Heart left ventricle (tissue), 16 donors: ENCODE measurements around the gene CFAP97D2. TPM values are rescaled to one million over a fixed set of nuclear protein-coding genes. Genes with fewer than 3 reads are reported as not detected.
A peak's percentile ranks its signal among the peaks of the same experiment; 100 is the strongest.

Experiments used
- ATAC-seq, 4 donors: fragments of 200-7000 bp; cut with Tn5 transposase; one replicate each; pipeline ENCODE4 v1.9.1; 2020 to 2022; ENCODE audit warnings: moderate library complexity in 4 of 4, mild to moderate bottlenecking in 3 of 4, moderate number of reproducible peaks in 1 of 4
- DNase-seq, 5 donors: peaks; one replicate each; pipeline ENCODE4 v3.0.0-alpha.2; 2020
- H3K27ac ChIP-seq, 12 donors: fragments of 200-600 bp; sonication (generic) in 4 of 12; one replicate each; pipeline versions ENCODE4 v1.5.0 to v1.8.0; 2016 to 2022; ENCODE audit warnings: mild to moderate bottlenecking in 2 of 12
- H3K27me3 ChIP-seq, 9 donors: fragments of 200-600 bp; sonication (generic) in 2 of 9; one replicate each; pipeline versions ENCODE4 v1.5.1 to v1.8.0; 2016 to 2022; ENCODE audit warnings: mild to moderate bottlenecking in 3 of 9
- H3K36me3 ChIP-seq, 9 donors: fragments of 200-600 bp; sonication (generic) in 2 of 9; one replicate each; pipeline versions ENCODE4 v1.5.0 to v1.8.0; 2018 to 2022; ENCODE audit warnings: mild to moderate bottlenecking in 2 of 9
- H3K4me1 ChIP-seq, 12 donors: fragments of 200-600 bp; sonication (generic) in 4 of 12; one replicate each; pipeline versions ENCODE4 v1.5.0 to v1.8.0; 2016 to 2022; ENCODE audit warnings: mild to moderate bottlenecking in 3 of 12
- H3K4me3 ChIP-seq, 12 donors: fragments of 200-600 bp; sonication (generic) in 4 of 12; one replicate each; pipeline versions ENCODE4 v1.5.0 to v1.8.0; 2017 to 2022; ENCODE audit warnings: mild to moderate bottlenecking in 9 of 12, moderate library complexity in 4 of 12
- H3K9me3 ChIP-seq, 12 donors: fragments of 200-600 bp; sonication (generic) in 4 of 12; one replicate each; pipeline versions ENCODE4 v1.5.0 to v1.8.0; 2016 to 2022; ENCODE audit warnings: mild to moderate bottlenecking in 1 of 12
- CTCF ChIP-seq, 12 donors: fragments of 200-600 bp; sonication (generic) in 4 of 12; IDR thresholded peaks; one replicate each; pipeline versions ENCODE4 v1.5.0 to v1.8.0; 2018 to 2022; ENCODE audit warnings: antibody characterized with exemption in 12 of 12, mild to moderate bottlenecking in 5 of 12
- POLR2A ChIP-seq, 2 donors: fragments of 450-650 bp; IDR thresholded peaks; one replicate each; pipeline ENCODE4 v1.6.1; 2017; ENCODE audit warnings: antibody characterized with exemption in 2 of 2, mild to moderate bottlenecking in 2 of 2, moderate library complexity in 2 of 2
- WGBS, 4 donors: extraction: QIAGEN DNeasy Blood & Tissue Kit in 2 of 4; methylation state at CpG; one replicate each; pipeline versions ENCODE4 v1.1.5 to v1.1.7; 2013 to 2018; 5-methylcytosine and 5-hydroxymethylcytosine counted together
- intact Hi-C, 10 donors: fragments of 100-400 bp; cut with DNase I; formaldehyde crosslinking; loops; one replicate each; pipeline versions ENCODE4 v1.11.1 to v1.14.2; 2022
- polyA plus RNA-seq, 2 donors: library from polyadenylated mRNA; stranded (reverse); fragments of 200-250 nt; gene quantifications; one replicate each; pipeline ENCODE4 v1.2.3, GENCODE V29; 2013
- total RNA-seq, 9 donors: library from RNA; depleted of rRNA in 2 of 9; stranded (reverse); fragments of >200 nt in 2 of 9; fragmentation: NEBNext Ultra II Directional in 3 of 9; extraction: Animal tissue kit (Norgen Biotek cat#: 25700) in 3 of 9; gene quantifications; one replicate each; pipeline versions ENCODE4 v1.1.0 to v1.2.4, GENCODE V29; 2016 to 2023
- donor health status: ischemic (EF 13 %, LVEDD 7.1; RV severe dilation, severe dysfunction).
- donor health status: healthy with polysubstance abuse.
- donor health status: DM: no; HTN: yes; CAD: no.
- donor health status: DM: no; HTN: no; CAD: no.
- donor health status: ischemic (EF 25% LVEDD 6.9; RV normal size, moderate dysfunction).
- donor health status: ischemic (EF 25% LVEDD 5.7; RV mildly dilated, moderate dysfunction).
- donor health status: healthy.
- donor health status: DM: yes; HTN: yes; CAD: no.
- donor health status: ischemic (EF 35%, LVEDD 5.7; RV mildly dilated, moderate dysfunction).
- donor health status: nonischemic (EF 11% LVEDD 7.7; RV severe dilation, severe dysfunction).
- donor health status: DM: yes; HTN: yes; CAD: no.
- donor health status: PGD.
- donor health status: ischemic (EF 29% LVEDD 5.4; RV normal size, mild dysfunction).
- donor health status: nonischemic (EF 23%, LVEDD 6.1; RV moderate dilation, normal function).

The CFAP97D2 gene
- total and polyA plus RNA-seq, 11 donors = not detected

DNA sequence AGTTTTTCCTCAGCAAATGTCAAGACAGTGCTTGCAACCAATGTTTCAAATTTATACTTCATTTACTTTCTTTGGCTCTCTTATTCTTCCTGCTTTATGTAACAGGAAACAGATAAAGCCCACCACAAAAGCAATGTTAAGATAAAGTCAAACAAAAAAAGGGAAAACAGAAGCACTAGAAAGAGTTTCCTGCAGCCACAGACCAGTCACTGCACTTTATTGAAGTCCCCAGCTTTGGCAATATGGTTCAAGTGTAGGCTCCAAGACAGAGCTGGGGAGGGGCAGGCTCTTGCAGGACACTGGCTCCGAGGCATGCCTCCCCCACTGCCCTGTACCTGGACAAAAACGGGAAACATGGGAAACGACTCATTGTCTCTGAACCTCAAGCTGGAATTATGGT is 40.3 kb downstream of the CFAP97D2 start:
- H3K27ac ChIP-seq = no peak overlapping the region
- DNase-seq (no peak), ATAC-seq (no peak)
- no peak overlapping the region for H3K4me3 ChIP-seq
- WGBS, 4 donors = 37 to 65% (median 44%) methylated on average over 3 of the region's 3 CpGs
- no peaks in the 10 kb centered on the region for H3K27me3 ChIP-seq
- H3K4me1 ChIP-seq = peaks cover 0 to 16% (median 0%) of the 10 kb centered on the region in 12 donors
- TF ChIP-seq CTCF (IDR thresholded peaks at IDR 0.05) = no peak
- no peak for TF ChIP-seq POLR2A (IDR thresholded peaks at IDR 0.05)
- intact Hi-C loops = no loop called here
- no peaks in the 10 kb centered on the region for H3K36me3 ChIP-seq
- H3K9me3 ChIP-seq = no peaks in the 10 kb centered on the region

DNA sequence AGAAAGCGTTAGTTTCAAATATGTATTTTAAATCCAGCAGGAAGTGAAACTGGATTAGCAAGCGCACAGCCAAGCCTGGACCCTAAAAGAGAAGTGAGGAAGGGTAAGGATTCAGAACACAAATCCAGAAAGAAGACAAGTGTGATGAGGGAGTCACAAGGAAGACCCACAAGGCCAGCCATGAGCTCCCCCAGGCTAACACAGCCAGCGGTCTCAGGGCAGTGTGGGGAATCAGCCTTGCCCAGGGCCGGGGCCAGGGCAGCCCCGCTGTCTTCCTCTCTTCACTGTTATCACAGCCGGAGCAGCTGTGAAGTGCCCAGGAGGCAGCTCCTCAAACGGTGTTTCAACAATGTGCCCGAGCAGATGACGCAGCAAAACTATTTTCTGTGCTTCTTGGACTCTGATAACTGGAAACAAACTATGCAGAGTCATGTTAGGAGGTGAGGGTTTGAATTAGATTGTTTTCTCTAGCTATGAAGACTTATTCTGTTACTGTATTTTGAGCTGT is 43.5 kb downstream of the CFAP97D2 start:
- H3K27me3 ChIP-seq = peaks cover 0 to 6% (median 0%) of the 10 kb centered on the region in 9 donors
- H3K27ac ChIP-seq = peak overlapping the region in 2 of 12 donors; percentile 17 to 48
- H3K36me3 ChIP-seq = no peaks in the 10 kb centered on the region
- H3K4me3 ChIP-seq = no peak overlapping the region
- DNase-seq (peak in 2 of 5 donors; percentile 36 to 55), ATAC-seq (peak in 3 of 4 donors; percentile 49 to 68 (median 55))
- no peaks in the 10 kb centered on the region for H3K9me3 ChIP-seq
- 33 to 46% (median 36%) methylated on average over 9 of the region's 9 CpGs for WGBS, 4 donors
- H3K4me1 ChIP-seq = peaks cover 0 to 26% (median 3%) of the 10 kb centered on the region in 12 donors
- intact Hi-C loops = loop anchor here in 1 of 10 donors (5.0 kb wide), 1 partner anchor 410 kb away; no protein-coding TSS in a partner anchor
- no peak for TF ChIP-seq POLR2A (IDR thresholded peaks at IDR 0.05)
- no peak for TF ChIP-seq CTCF (IDR thresholded peaks at IDR 0.05)

- WGBS, 4 donors = 92 to 95% (median 93%) methylated on average over 13 of the region's 13 CpGs
These were observed 45.1 kb downstream of the CFAP97D2 start for GRCh38 chr13:114224201-114224600.

More at GRCh38 chr13:114224201-114224600, 45.1 kb downstream of the CFAP97D2 start:
- H3K27ac ChIP-seq = no peak overlapping the region
- no peak for ATAC-seq
- no peaks in the 10 kb centered on the region for H3K9me3 ChIP-seq
- no peaks in the 10 kb centered on the region for H3K36me3 ChIP-seq
- no peak overlapping the region for H3K4me3 ChIP-seq
- intact Hi-C loops = loop anchor here in 1 of 10 donors (5.0 kb wide), 1 partner anchor 412 kb away; no protein-coding TSS in a partner anchor
- peaks cover 0 to 19% (median 2%) of the 10 kb centered on the region in 9 donors for H3K27me3 ChIP-seq
- TF ChIP-seq CTCF (IDR thresholded peaks at IDR 0.05) (no peak), POLR2A (IDR thresholded peaks at IDR 0.05) (no peak)
- H3K4me1 ChIP-seq = peaks cover 0 to 28% (median 3%) of the 10 kb centered on the region in 12 donors
- no peak for DNase-seq
